ENCODE data around the gene GREB1L.

The GREB1L gene

DNA sequence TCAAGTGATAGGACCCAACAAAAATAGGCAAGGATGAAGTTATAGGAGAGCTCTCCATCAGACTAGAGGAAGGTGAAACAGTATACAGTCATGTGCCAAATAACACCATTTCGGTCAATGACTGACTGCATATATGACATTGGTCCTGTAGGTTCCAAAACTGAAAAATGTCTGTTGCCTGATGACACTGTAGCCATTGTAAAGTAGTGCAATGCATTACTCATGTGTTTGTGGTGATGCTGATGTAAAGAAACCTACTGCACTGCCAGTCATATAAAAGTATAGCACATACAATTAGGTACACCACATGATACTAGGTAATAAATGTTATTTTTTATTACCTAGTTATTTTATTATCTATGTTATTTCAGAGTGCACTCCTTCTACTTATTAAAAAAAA is 147.9 kb downstream of the GREB1L start:
- no peak for TF ChIP-seq FOXP2 (optimal IDR thresholded peaks at IDR 0.05; ENCODE audit: borderline replicate concordance, extremely low read depth, extremely low read length, insufficient read depth)

DNA sequence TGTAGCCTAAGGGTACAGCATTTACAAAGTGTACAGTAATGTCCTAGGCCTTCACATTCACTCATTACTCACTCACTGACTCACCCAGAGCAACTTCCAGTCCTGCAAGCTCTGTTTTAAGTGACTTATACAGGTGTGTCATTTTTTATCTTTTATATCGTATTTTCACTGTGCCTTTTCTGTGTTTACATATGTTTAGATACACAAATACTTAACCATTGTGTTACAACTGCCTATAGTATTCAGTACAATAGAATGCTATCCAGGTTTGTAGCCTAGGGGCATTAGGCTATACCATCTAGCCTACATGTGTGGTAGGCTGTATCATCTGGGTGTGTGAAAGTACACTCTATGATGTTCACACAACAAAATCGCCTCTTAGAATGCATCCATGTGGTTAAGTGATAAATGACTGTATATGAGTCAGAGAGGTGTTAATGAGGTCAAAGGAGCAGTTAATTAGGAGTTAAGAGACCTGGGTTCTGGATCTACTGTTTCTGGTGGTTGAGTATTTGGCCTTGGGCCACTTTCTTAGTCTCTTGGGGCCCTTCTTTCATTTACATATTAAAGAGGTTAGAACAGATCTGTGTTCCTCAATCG is 149.1 kb downstream of the GREB1L start:
- TF ChIP-seq, protein P1, sequence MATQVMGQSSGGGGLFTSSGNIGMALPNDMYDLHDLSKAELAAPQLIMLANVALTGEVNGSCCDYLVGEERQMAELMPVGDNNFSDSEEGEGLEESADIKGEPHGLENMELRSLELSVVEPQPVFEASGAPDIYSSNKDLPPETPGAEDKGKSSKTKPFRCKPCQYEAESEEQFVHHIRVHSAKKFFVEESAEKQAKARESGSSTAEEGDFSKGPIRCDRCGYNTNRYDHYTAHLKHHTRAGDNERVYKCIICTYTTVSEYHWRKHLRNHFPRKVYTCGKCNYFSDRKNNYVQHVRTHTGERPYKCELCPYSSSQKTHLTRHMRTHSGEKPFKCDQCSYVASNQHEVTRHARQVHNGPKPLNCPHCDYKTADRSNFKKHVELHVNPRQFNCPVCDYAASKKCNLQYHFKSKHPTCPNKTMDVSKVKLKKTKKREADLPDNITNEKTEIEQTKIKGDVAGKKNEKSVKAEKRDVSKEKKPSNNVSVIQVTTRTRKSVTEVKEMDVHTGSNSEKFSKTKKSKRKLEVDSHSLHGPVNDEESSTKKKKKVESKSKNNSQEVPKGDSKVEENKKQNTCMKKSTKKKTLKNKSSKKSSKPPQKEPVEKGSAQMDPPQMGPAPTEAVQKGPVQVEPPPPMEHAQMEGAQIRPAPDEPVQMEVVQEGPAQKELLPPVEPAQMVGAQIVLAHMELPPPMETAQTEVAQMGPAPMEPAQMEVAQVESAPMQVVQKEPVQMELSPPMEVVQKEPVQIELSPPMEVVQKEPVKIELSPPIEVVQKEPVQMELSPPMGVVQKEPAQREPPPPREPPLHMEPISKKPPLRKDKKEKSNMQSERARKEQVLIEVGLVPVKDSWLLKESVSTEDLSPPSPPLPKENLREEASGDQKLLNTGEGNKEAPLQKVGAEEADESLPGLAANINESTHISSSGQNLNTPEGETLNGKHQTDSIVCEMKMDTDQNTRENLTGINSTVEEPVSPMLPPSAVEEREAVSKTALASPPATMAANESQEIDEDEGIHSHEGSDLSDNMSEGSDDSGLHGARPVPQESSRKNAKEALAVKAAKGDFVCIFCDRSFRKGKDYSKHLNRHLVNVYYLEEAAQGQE (IDR thresholded peaks at IDR 0.05; ENCODE audit: insufficient read depth in 1 of 2, low read depth in 2 of 2, low read length in 2 of 2): no peak
- no peak for TF ChIP-seq SIN3A (IDR thresholded peaks at IDR 0.05; ENCODE audit: borderline replicate concordance, insufficient read depth, low read length)
- TF ChIP-seq TAF1 (IDR thresholded peaks at IDR 0.05; ENCODE audit: borderline replicate concordance, insufficient read depth, low read length): no peak
- TF ChIP-seq POLR2AphosphoS5 (IDR thresholded peaks at IDR 0.05; ENCODE audit: low read depth, low read length): no peak
- no peak for TF ChIP-seq FOXP2 (optimal IDR thresholded peaks at IDR 0.05; ENCODE audit: borderline replicate concordance, extremely low read depth, extremely low read length, insufficient read depth)

DNA sequence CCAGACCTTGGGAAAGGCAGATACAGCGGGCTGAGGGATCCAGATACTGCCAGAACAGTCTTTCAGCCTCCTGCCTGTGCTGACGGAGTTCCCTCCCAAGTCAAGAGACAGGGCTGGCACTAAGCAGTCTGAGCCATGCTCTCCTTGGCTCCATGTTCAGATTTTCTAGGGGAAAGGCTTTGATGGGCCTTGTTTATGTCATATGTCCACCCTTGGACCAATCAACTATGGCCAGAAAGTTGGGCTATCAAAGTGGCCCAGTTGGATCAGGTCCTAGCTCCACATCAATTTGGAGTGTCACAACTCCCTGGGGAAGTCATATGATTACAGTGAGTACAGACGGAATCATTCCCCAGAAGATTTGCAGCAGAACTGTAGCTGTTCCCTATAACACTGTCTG is 152.0 kb downstream of the GREB1L start:
- TF ChIP-seq TAF1 (IDR thresholded peaks at IDR 0.05; ENCODE audit: borderline replicate concordance, insufficient read depth, low read length) (no peak), FOXP2 (optimal IDR thresholded peaks at IDR 0.05; ENCODE audit: borderline replicate concordance, extremely low read depth, extremely low read length, insufficient read depth) (no peak), POLR2AphosphoS5 (IDR thresholded peaks at IDR 0.05; ENCODE audit: low read depth, low read length) (no peak)

DNA sequence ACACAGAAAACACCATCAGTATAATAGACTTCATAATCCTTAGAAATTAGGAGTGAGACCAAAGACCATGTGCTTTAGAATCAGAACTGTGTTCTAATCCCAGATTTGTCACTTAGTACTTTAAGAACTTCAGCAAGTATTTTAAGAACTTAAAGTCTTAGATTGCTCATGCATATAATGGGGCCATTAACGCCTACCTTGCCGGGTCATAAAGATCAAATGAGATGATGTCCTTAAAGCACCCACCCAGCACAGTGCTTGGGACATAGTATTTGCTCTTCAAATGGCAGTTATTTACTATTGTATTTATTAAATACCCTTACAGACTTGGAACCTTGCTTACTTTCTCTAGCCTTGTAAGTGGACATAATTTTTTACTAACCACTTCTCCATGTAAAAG is 156.1 kb downstream of the GREB1L start:
- TF ChIP-seq SIN3A (IDR thresholded peaks at IDR 0.05; ENCODE audit: borderline replicate concordance, insufficient read depth, low read length): no peak

DNA sequence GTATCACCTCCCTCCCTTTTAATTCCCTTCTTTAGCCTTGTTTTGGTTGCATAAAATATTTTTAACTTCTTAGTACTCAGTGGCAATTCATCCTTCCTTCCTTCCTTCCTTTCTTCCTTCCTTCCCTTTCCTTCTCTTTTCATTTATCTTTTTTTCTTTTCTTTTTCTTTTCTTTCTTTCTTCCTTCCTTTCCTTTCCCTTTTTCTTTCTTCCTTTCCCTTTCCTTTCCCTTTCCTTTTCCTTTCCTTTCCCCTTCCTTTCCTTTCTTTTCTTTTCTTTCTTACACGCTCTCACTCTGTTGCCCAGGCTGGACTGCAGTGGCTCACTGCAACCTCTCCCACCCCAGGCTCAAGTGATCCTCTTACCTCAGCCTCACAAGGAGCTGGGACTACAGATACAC is 160.2 kb downstream of the GREB1L start:
- TF ChIP-seq FOXP2 (optimal IDR thresholded peaks at IDR 0.05; ENCODE audit: borderline replicate concordance, extremely low read depth, extremely low read length, insufficient read depth): no peak
- TF ChIP-seq SIN3A (IDR thresholded peaks at IDR 0.05; ENCODE audit: borderline replicate concordance, insufficient read depth, low read length): no peak
- TF ChIP-seq POLR2AphosphoS5 (IDR thresholded peaks at IDR 0.05; ENCODE audit: low read depth, low read length): no peak
- no peak for TF ChIP-seq TAF1 (IDR thresholded peaks at IDR 0.05; ENCODE audit: borderline replicate concordance, insufficient read depth, low read length)
- TF ChIP-seq, protein P1 (IDR thresholded peaks at IDR 0.05; ENCODE audit: insufficient read depth in 1 of 2, low read depth in 2 of 2, low read length in 2 of 2): no peak

DNA sequence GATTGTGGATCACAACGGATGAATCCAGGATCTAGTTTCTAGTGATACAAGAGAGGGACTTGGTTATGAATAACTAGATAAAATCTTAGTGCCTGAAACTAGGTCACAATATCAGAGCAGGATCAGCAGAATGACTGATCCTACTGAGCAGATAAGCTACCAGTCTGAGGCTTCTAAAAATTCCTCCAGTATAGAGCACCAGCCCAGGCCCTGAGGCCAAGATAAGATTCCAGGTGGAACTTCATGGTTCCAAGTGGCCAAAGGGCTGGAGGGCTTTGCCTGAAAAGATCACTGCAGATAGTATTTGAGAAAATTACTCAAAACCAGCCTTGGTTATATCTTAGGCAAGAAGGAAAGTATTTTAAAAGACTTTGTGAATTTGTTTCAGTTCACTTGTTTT is 162.4 kb downstream of the GREB1L start:
- no peak for TF ChIP-seq SIN3A (IDR thresholded peaks at IDR 0.05; ENCODE audit: borderline replicate concordance, insufficient read depth, low read length)
- no peak for TF ChIP-seq POLR2AphosphoS5 (IDR thresholded peaks at IDR 0.05; ENCODE audit: low read depth, low read length)
- TF ChIP-seq TAF1 (IDR thresholded peaks at IDR 0.05; ENCODE audit: borderline replicate concordance, insufficient read depth, low read length): no peak
- TF ChIP-seq, protein P1 (IDR thresholded peaks at IDR 0.05; ENCODE audit: insufficient read depth in 1 of 2, low read depth in 2 of 2, low read length in 2 of 2): no peak
- no peak for TF ChIP-seq FOXP2 (optimal IDR thresholded peaks at IDR 0.05; ENCODE audit: borderline replicate concordance, extremely low read depth, extremely low read length, insufficient read depth)

DNA sequence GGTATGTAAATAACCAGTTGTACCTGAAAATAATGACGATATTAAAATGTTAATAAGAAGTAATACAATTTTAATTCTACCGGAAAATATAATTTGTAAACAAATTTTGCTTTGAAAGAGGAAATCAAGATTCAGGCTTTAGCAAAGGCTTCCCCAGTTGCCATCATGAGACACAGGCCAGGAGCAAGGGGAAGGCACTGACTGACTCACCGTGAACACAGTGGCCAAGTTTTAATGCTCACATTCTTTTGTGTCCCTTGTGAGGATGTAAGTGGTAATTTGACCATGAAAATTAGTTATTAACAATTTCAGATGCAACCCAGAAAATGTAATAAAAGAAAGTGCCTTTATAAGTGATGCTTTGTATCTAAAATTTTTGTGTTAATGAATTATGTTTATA is 164.1 kb downstream of the GREB1L start:
- TF ChIP-seq POLR2AphosphoS5 (IDR thresholded peaks at IDR 0.05; ENCODE audit: low read depth, low read length): no peak
- no peak for TF ChIP-seq SIN3A (IDR thresholded peaks at IDR 0.05; ENCODE audit: borderline replicate concordance, insufficient read depth, low read length)
- no peak for TF ChIP-seq FOXP2 (optimal IDR thresholded peaks at IDR 0.05; ENCODE audit: borderline replicate concordance, extremely low read depth, extremely low read length, insufficient read depth)
- no peak for TF ChIP-seq TAF1 (IDR thresholded peaks at IDR 0.05; ENCODE audit: borderline replicate concordance, insufficient read depth, low read length)
- TF ChIP-seq, protein P1 (IDR thresholded peaks at IDR 0.05; ENCODE audit: insufficient read depth in 1 of 2, low read depth in 2 of 2, low read length in 2 of 2): no peak

Data from PFSK-1 (cell line).